GM12878 (cell line): ENCODE data around the gene PAK2. TPM values are rescaled to one million over a fixed set of nuclear protein-coding genes. Genes with fewer than 3 reads are reported as not detected.

Source experiments
- CBFB ChIP-seq: IDR thresholded peaks from 2 replicates; pipeline ENCODE4 v1.6.1; 2016; ENCODE audit warnings: antibody characterized with exemption, low read depth
- CREB1 ChIP-seq: IDR thresholded peaks from 2 replicates; pipeline ENCODE4 v1.6.1; 2012; ENCODE audit warnings: low read depth, mild to moderate bottlenecking, inconsistent platforms
- CREM ChIP-seq: IDR thresholded peaks from 2 replicates; pipeline ENCODE4 v1.6.1; 2014; ENCODE audit warnings: antibody characterized with exemption, low read depth
- CTCF ChIP-seq, 3 experiments: IDR thresholded peaks in 2 of 3; conservative IDR thresholded peaks in 1 of 3; 2 replicates each; pipeline ENCODE4 v1.5.1; 2011; ENCODE audit warnings: low read depth in 3 of 3, low read length in 3 of 3, mild to moderate bottlenecking in 3 of 3, control low read depth in 2 of 3, moderate library complexity in 2 of 3, inconsistent platforms in 1 of 3, mixed read lengths in 1 of 3; ENCODE audit not compliant: control insufficient read depth in 2 of 3, insufficient read depth in 1 of 3; ENCODE audit errors: extremely low read depth in 1 of 3
- E2F8 ChIP-seq: fragments of 450-650 bp; IDR thresholded peaks from 2 replicates; pipeline ENCODE4 v1.6.1; 2018; ENCODE audit warnings: mild to moderate bottlenecking, low read depth, moderate library complexity; ENCODE audit not compliant: partially characterized antibody
- HDAC2 ChIP-seq: fragments of 200-600 bp; sonication (generic); IDR thresholded peaks from 2 replicates; pipeline ENCODE4 v1.6.1; 2017
- HDAC6 ChIP-seq: fragments of 200-600 bp; sonication (generic); IDR thresholded peaks from one replicate; pipeline ENCODE4 v1.8.0; 2017; ENCODE audit warnings: antibody characterized with exemption; ENCODE audit not compliant: unreplicated experiment
- IKZF1 ChIP-seq: fragments of 450-650 bp; conservative IDR thresholded peaks from 2 replicates; pipeline ENCODE4 v1.6.1; 2017; ENCODE audit warnings: antibody characterized with exemption, mild to moderate bottlenecking
- IRF4 ChIP-seq: IDR thresholded peaks from 2 replicates; pipeline ENCODE4 v1.6.1; 2011; ENCODE audit warnings: low read depth, low read length
- MYB ChIP-seq: fragments of 150-350 bp; IDR thresholded peaks from 2 replicates; pipeline ENCODE4 v1.6.1; 2014; ENCODE audit warnings: mild to moderate bottlenecking, low read depth, low read length, borderline replicate concordance
- NFIC ChIP-seq: IDR thresholded peaks from 2 replicates; pipeline ENCODE4 v1.6.1; 2012; ENCODE audit warnings: low read depth, mild to moderate bottlenecking, inconsistent platforms, low read length, moderate library complexity
- POLR2A ChIP-seq: IDR thresholded peaks from 2 replicates; pipeline ENCODE4 v1.6.1; 2011; ENCODE audit warnings: low read depth, mild to moderate bottlenecking, low read length
- POU2F2 ChIP-seq: IDR thresholded peaks from 3 replicates; pipeline ENCODE4 v1.6.1; 2011; ENCODE audit warnings: low read depth, mild to moderate bottlenecking, low read length, borderline replicate concordance
- RAD21 ChIP-seq: IDR thresholded peaks from 2 replicates; pipeline ENCODE4 v1.6.1; 2011; ENCODE audit warnings: mild to moderate bottlenecking, low read depth, low read length, moderate library complexity; ENCODE audit not compliant: insufficient read depth
- SP1 ChIP-seq: IDR thresholded peaks from one replicate; pipeline ENCODE4 v1.6.1; 2011; ENCODE audit warnings: low read depth, low read length
- TBL1XR1 ChIP-seq: IDR thresholded peaks from 2 replicates; pipeline ENCODE4 v1.6.1; 2012; ENCODE audit warnings: low read depth, low read length, improper control_type of control experiment
- TCF3 ChIP-seq: IDR thresholded peaks from 2 replicates; pipeline ENCODE4 v1.6.1; 2012; ENCODE audit warnings: low read depth, mild to moderate bottlenecking, low read length, borderline replicate concordance; ENCODE audit not compliant: insufficient read depth
- YY1 ChIP-seq: IDR thresholded peaks from 2 replicates; pipeline ENCODE4 v1.6.1; 2011; ENCODE audit warnings: low read depth, mild to moderate bottlenecking, low read length
- polyA plus RNA-seq, 11 experiments: library from polyadenylated mRNA; depleted of rRNA in 4 of 11; unstranded in 6 of 11; stranded (reverse) in 5 of 11; fragments of >200 nt; fragmentation: Nextera tagmentation in 4 of 11; fragmentation: Illumina TruSeq in 1 of 11; extraction: Ambion mirVana in 4 of 11; extraction: Trizol in 1 of 11; gene quantifications; 1 replicate in 1 of 11; 2 replicates in 10 of 11; pipeline versions ENCODE4 v1.2.1 to v1.2.3, GENCODE V29; 2011 to 2016; ENCODE audit warnings: inconsistent platforms in 2 of 11, missing spikeins in 2 of 11, low read depth in 1 of 11
- total RNA-seq, 4 experiments: library from RNA; depleted of rRNA in 3 of 4; stranded (reverse); fragments of >200 nt in 3 of 4; fragmentation: Illumina TruSeq in 1 of 4; extraction: Trizol in 1 of 4; gene quantifications; 2 replicates each; pipeline versions ENCODE4 v1.2.1 to v1.2.3, GENCODE V29; 2013 to 2021
- TF ChIP-seq, protein P1 (sequence below): fragments of 150-350 bp; IDR thresholded peaks from 2 replicates; pipeline ENCODE4 v1.6.1; 2016; ENCODE audit warnings: low read depth, low read length
- TF ChIP-seq, protein P2 (sequence below): fragments of 450-650 bp; formaldehyde crosslinking; IDR thresholded peaks from 2 replicates; pipeline ENCODE4 v1.4.0; 2020; ENCODE audit warnings: mild to moderate bottlenecking, moderate library complexity

Gene PAK2
- total and polyA plus RNA-seq, 10 of the 15 experiments (the other 5 are each of a cell fraction or from before 2014, with no cell fraction given): 9.0 to 59.1 (median 27.0) TPM

GRCh38 chr3:196837819-196838420 lies 98.3 kb downstream of the PAK2 start (continued):
- TF ChIP-seq, protein P1, sequence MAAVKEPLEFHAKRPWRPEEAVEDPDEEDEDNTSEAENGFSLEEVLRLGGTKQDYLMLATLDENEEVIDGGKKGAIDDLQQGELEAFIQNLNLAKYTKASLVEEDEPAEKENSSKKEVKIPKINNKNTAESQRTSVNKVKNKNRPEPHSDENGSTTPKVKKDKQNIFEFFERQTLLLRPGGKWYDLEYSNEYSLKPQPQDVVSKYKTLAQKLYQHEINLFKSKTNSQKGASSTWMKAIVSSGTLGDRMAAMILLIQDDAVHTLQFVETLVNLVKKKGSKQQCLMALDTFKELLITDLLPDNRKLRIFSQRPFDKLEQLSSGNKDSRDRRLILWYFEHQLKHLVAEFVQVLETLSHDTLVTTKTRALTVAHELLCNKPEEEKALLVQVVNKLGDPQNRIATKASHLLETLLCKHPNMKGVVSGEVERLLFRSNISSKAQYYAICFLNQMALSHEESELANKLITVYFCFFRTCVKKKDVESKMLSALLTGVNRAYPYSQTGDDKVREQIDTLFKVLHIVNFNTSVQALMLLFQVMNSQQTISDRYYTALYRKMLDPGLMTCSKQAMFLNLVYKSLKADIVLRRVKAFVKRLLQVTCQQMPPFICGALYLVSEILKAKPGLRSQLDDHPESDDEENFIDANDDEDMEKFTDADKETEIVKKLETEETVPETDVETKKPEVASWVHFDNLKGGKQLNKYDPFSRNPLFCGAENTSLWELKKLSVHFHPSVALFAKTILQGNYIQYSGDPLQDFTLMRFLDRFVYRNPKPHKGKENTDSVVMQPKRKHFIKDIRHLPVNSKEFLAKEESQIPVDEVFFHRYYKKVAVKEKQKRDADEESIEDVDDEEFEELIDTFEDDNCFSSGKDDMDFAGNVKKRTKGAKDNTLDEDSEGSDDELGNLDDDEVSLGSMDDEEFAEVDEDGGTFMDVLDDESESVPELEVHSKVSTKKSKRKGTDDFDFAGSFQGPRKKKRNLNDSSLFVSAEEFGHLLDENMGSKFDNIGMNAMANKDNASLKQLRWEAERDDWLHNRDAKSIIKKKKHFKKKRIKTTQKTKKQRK: no peak
- TF ChIP-seq RAD21 (peak; percentile 96), POLR2A (no peak), IRF4 (no peak), CREB1 (0 out of 2 replicates have a peak, but pooled peaks have one; percentile 24), SP1 (no peak), HDAC2 (no peak), IKZF1 (no peak; the same call in 1 of the 2 replicates), E2F8 (no peak), CBFB (no peak), NFIC (no peak), MYB (no peak), CTCF (IDR thresholded peaks at IDR 0.05 in 2 of 3, conservative IDR thresholded peaks at IDR 0.05 in 1 of 3; ENCODE audit: control insufficient read depth in 2 of 3, extremely low read depth in 1 of 3, insufficient read depth in 1 of 3, low read depth in 3 of 3, low read length in 3 of 3) (peak; percentile 89 to 97 (median 94)), YY1 (peak; percentile 93), HDAC6 (no peak), CREM (no peak), TBL1XR1 (no peak), TCF3 (no peak), POU2F2 (no peak)
- TF ChIP-seq, protein P2, sequence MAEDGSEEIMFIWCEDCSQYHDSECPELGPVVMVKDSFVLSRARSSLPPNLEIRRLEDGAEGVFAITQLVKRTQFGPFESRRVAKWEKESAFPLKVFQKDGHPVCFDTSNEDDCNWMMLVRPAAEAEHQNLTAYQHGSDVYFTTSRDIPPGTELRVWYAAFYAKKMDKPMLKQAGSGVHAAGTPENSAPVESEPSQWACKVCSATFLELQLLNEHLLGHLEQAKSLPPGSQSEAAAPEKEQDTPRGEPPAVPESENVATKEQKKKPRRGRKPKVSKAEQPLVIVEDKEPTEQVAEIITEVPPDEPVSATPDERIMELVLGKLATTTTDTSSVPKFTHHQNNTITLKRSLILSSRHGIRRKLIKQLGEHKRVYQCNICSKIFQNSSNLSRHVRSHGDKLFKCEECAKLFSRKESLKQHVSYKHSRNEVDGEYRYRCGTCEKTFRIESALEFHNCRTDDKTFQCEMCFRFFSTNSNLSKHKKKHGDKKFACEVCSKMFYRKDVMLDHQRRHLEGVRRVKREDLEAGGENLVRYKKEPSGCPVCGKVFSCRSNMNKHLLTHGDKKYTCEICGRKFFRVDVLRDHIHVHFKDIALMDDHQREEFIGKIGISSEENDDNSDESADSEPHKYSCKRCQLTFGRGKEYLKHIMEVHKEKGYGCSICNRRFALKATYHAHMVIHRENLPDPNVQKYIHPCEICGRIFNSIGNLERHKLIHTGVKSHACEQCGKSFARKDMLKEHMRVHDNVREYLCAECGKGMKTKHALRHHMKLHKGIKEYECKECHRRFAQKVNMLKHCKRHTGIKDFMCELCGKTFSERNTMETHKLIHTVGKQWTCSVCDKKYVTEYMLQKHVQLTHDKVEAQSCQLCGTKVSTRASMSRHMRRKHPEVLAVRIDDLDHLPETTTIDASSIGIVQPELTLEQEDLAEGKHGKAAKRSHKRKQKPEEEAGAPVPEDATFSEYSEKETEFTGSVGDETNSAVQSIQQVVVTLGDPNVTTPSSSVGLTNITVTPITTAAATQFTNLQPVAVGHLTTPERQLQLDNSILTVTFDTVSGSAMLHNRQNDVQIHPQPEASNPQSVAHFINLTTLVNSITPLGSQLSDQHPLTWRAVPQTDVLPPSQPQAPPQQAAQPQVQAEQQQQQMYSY: no peak
